ENCODE measurements around the gene PITPNM3. TPM values are rescaled to one million over a fixed set of nuclear protein-coding genes. Genes with fewer than 3 reads are reported as not detected.

Gene PITPNM3
- total RNA-seq, 1 experiment from 2014 or later: 4.2 TPM

- H4K20me1 ChIP-seq (ENCODE audit: insufficient read depth): no peaks in the 10 kb centered on the region
- intact Hi-C loops (cut with micrococcal nuclease): no loop called here
- H3K4me1 ChIP-seq (ENCODE audit: control insufficient read depth in 1 of 2, insufficient read depth in 2 of 2, low read length in 2 of 2): no peaks in the 10 kb centered on the region
- ATAC-seq (no peak), DNase-seq (ENCODE audit: low read depth, low spot score) (no peak)
- no peak overlapping the region for H3K9ac ChIP-seq (ENCODE audit: low read length)
- no TSS peak for BruUV-seq (replicated peaks)
- no peaks in the 10 kb centered on the region for H3K9me2 ChIP-seq (ENCODE audit: insufficient read depth)
- peaks cover 0 to 10% of the 10 kb centered on the region in 2 experiments; a peak in 1 of 4 replicates for H3K9me3 ChIP-seq (ENCODE audit: control insufficient read depth in 1 of 2, insufficient read depth in 1 of 2, low read depth in 1 of 2, low read length in 2 of 2)
- no peaks in the 10 kb centered on the region for H3K27me3 ChIP-seq (ENCODE audit: insufficient read depth, low read length)
- ChIA-PET RAD21 (ENCODE audit: low non-redundant PET in 1 of 2, low total read pairs in 2 of 2, uncharacterized antibody in 2 of 2, unreplicated experiment in 2 of 2) (no interaction called here), CTCF (no interaction called here), POLR2A (no interaction called here)
- no peak overlapping the region for H2AFZ ChIP-seq (ENCODE audit: low read depth, low read length, poor library complexity, severe bottlenecking)
- no peak overlapping the region for H3K27ac ChIP-seq (ENCODE audit: low read depth, low read length)
- H3K4me3 ChIP-seq (replicated peaks in 1 of 2; ENCODE audit: low read depth in 1 of 2, low read length in 2 of 2): no peak overlapping the region
- H3K4me2 ChIP-seq (ENCODE audit: low read length): no peak overlapping the region
- no peak for TF ChIP-seq POLR2A (IDR thresholded peaks at IDR 0.05; ENCODE audit: borderline replicate concordance, extremely low read depth, insufficient read depth, insufficient read length)
- TF ChIP-seq, protein P1, sequence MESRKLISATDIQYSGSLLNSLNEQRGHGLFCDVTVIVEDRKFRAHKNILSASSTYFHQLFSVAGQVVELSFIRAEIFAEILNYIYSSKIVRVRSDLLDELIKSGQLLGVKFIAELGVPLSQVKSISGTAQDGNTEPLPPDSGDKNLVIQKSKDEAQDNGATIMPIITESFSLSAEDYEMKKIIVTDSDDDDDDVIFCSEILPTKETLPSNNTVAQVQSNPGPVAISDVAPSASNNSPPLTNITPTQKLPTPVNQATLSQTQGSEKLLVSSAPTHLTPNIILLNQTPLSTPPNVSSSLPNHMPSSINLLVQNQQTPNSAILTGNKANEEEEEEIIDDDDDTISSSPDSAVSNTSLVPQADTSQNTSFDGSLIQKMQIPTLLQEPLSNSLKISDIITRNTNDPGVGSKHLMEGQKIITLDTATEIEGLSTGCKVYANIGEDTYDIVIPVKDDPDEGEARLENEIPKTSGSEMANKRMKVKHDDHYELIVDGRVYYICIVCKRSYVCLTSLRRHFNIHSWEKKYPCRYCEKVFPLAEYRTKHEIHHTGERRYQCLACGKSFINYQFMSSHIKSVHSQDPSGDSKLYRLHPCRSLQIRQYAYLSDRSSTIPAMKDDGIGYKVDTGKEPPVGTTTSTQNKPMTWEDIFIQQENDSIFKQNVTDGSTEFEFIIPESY (IDR thresholded peaks at IDR 0.05; ENCODE audit: extremely low read depth, insufficient replicate concordance, low read length): no peak
- no peak for TF ChIP-seq YY1 (IDR thresholded peaks at IDR 0.05; ENCODE audit: extremely low read depth, insufficient replicate concordance, low read depth, low read length)
- no peak for TF ChIP-seq ZFX (IDR thresholded peaks at IDR 0.05)
- TF ChIP-seq EZH2 (IDR thresholded peaks at IDR 0.05): no peak
- TF ChIP-seq FOSL1 (IDR thresholded peaks at IDR 0.05; ENCODE audit: low read depth): no peak
- TF ChIP-seq CEBPB (IDR thresholded peaks at IDR 0.05; ENCODE audit: low read depth): no peak
- no peak for TF ChIP-seq SIN3A (IDR thresholded peaks at IDR 0.05; ENCODE audit: low read depth)
- TF ChIP-seq EGR1 (IDR thresholded peaks at IDR 0.05; ENCODE audit: low read depth): no peak
- no peaks in the 10 kb centered on the region for H3K36me3 ChIP-seq (ENCODE audit: control insufficient read depth in 1 of 2, insufficient read depth in 2 of 2, low read length in 2 of 2)
- H3K79me2 ChIP-seq (ENCODE audit: insufficient read depth, low read length): no peaks in the 10 kb centered on the region
These were observed 91.0 kb downstream of the PITPNM3 start for GRCh38 chr17:6465206-6466003.

All from HCT116 (cell line).